Nephron progenitor cell (in vitro differentiated cells): ENCODE data around the gene MARCHF10.
A peak's percentile ranks its signal among the peaks of the same experiment; 100 is the strongest.

Source experiments
- DNase-seq: peaks from one replicate; pipeline ENCODE4 v3.0.0; 2021
- H3K27ac Mint-ChIP-seq: 2 replicates; pipeline ENCODE4 v1.8.0; 2021; ENCODE audit warnings: mild to moderate bottlenecking, moderate library complexity, mixed read lengths
- H3K27me3 Mint-ChIP-seq: 2 replicates; pipeline ENCODE4 v1.8.0; 2021; ENCODE audit warnings: mild to moderate bottlenecking, low read depth, mixed read lengths; ENCODE audit not compliant: poor library complexity
- H3K36me3 Mint-ChIP-seq: 2 replicates; pipeline ENCODE4 v1.8.0; 2021; ENCODE audit warnings: low read depth, mixed read lengths
- H3K4me1 Mint-ChIP-seq: 2 replicates; pipeline ENCODE4 v1.8.0; 2021; ENCODE audit warnings: mixed read lengths
- H3K4me3 Mint-ChIP-seq: 2 replicates; pipeline ENCODE4 v1.8.0; 2021; ENCODE audit warnings: mild to moderate bottlenecking, moderate library complexity, mixed read lengths
- H3K9me3 Mint-ChIP-seq: 2 replicates; pipeline ENCODE4 v1.8.0; 2021; ENCODE audit warnings: mild to moderate bottlenecking, moderate library complexity, mixed read lengths
- CTCF ChIP-seq: fragments of 200-600 bp; sonication (generic); IDR thresholded peaks from 2 replicates; pipeline ENCODE4 v1.5.0; 2021; ENCODE audit warnings: antibody characterized with exemption

The MARCHF10 gene

GRCh38 chr17:62775876-62776275 is 32.2 kb downstream of the MARCHF10 start:
- peaks cover 19% of the 10 kb centered on the region for H3K27me3 Mint-ChIP-seq
- peaks cover 8% of the 10 kb centered on the region for H3K36me3 Mint-ChIP-seq
- peaks cover 17% of the 10 kb centered on the region for H3K9me3 Mint-ChIP-seq
- TF ChIP-seq CTCF = no peak
- no peak for DNase-seq
- H3K27ac Mint-ChIP-seq = no peak overlapping the region
- no peak overlapping the region for H3K4me3 Mint-ChIP-seq
- H3K4me1 Mint-ChIP-seq = peaks cover 26% of the 10 kb centered on the region

DNA sequence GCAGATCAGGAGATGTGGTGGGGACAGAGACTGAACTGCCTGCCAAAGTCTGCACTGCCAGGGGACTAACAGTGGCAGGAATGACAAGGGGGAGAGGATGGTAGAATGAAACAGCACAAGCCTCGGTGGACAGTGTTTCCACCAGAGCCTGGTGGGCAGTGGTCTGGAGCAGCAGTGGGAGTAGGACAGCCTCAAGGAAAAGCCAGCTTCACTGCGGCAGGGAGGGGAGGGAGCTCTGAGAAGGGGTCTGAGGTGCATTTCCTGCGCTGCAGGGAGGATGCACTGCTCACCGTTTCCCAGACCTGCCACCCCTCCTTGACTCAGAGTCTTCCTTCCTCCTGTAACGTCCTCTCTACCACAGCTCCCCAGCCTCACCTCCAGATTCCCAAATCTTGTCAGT is 33.8 kb downstream of the MARCHF10 start:
- no peak for DNase-seq

GRCh38 chr17:62767997-62768396 is 40.1 kb downstream of the MARCHF10 start:
- Mint-ChIP-seq H3K27me3 (peaks cover 12% of the 10 kb centered on the region), H3K4me3 (no peak overlapping the region), H3K27ac (no peak overlapping the region), H3K36me3 (peaks cover 8% of the 10 kb centered on the region), H3K9me3 (peaks cover 17% of the 10 kb centered on the region), H3K4me1 (peaks cover 24% of the 10 kb centered on the region)
- TF ChIP-seq CTCF = no peak
- DNase-seq = no peak

More for the DNA sequence above, 33.8 kb downstream of the MARCHF10 start:
- no peak for TF ChIP-seq CTCF
- Mint-ChIP-seq H3K9me3 (peaks cover 17% of the 10 kb centered on the region), H3K4me3 (no peak overlapping the region), H3K36me3 (peaks cover 8% of the 10 kb centered on the region), H3K4me1 (peaks cover 16% of the 10 kb centered on the region), H3K27ac (no peak overlapping the region), H3K27me3 (peaks cover 18% of the 10 kb centered on the region)

DNA sequence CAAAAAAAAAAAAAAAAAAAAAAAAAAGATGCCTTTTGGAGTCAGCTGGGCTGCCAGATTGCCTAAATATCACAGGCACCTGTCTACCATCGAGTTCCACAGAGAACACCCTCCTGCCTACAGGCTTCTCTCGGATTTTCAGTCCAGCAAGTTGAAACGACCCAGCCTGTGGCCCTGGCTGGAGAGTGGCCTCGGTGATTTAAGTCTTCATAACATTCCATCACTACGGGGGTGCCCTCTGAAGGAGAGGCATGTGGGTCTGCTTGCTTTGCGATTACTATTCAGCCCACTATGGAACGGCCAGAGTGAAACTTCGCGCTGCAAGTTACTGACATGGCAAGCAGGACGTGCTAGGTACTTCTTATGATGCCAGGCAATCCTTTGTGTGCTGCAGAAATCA is 42.8 kb downstream of the MARCHF10 start:
- peaks cover 49% of the 10 kb centered on the region for H3K4me1 Mint-ChIP-seq
- no peak for DNase-seq

DNA sequence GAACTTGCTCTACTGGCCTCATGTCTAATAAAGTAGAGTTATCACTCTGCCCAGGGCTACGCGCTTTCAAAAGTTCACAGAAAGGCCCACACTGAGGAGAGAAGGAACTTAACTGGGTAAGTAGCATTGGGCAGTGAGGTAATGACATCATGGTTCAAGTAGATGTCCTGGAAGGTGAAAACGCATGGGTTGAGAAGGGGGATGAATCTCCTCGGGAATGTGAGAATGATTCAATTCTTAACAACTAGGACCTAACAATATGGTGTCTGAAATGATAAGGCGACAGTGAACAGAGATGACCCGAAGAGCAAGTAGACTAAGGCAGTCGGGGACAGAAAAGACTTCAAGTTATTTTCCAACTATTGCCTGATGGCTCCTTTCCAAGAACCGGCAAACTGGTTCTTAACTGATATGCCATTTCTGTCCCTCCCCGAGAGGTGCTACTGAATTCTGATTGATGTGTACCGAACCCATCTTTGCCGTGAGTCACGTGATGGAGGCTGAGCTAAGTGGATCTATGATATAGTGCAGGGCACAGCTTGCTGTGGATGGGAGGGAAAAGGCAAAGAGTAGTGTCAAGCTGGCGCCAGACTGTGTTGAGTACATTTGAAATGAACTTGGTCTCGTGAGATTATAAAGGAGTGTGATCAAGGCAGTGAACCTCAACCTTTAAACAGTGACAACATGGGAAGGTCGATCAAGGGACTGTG is 44.1 kb downstream of the MARCHF10 start:
- H3K4me1 Mint-ChIP-seq = peaks cover 62% of the 10 kb centered on the region
- H3K4me3 Mint-ChIP-seq = no peak overlapping the region
- peak overlapping the region; percentile 18 for H3K27ac Mint-ChIP-seq
- no peaks in the 10 kb centered on the region for H3K9me3 Mint-ChIP-seq
- no peak for DNase-seq
- H3K27me3 Mint-ChIP-seq = peaks cover 11% of the 10 kb centered on the region
- H3K36me3 Mint-ChIP-seq = no peaks in the 10 kb centered on the region
- TF ChIP-seq CTCF = no peak

More for the DNA sequence above, 42.8 kb downstream of the MARCHF10 start:
- Mint-ChIP-seq H3K27ac (no peak overlapping the region), H3K4me3 (no peak overlapping the region), H3K9me3 (no peaks in the 10 kb centered on the region), H3K36me3 (no peaks in the 10 kb centered on the region), H3K27me3 (peaks cover 11% of the 10 kb centered on the region)
- TF ChIP-seq CTCF = no peak

GRCh38 chr17:62761884-62762283 is 46.2 kb downstream of the MARCHF10 start:
- Mint-ChIP-seq H3K27ac (no peak overlapping the region), H3K36me3 (no peaks in the 10 kb centered on the region), H3K4me1 (peaks cover 82% of the 10 kb centered on the region), H3K4me3 (no peak overlapping the region), H3K27me3 (peaks cover 11% of the 10 kb centered on the region), H3K9me3 (no peaks in the 10 kb centered on the region)
- no peak for TF ChIP-seq CTCF
- no peak for DNase-seq
